GM06990 (cell line): Measurements from ENCODE around the gene PTPRH.

Source experiments
- DNase-seq: peaks from one replicate; pipeline ENCODE4 v3.0.0-alpha.2; 2011; ENCODE audit not compliant: insufficient read length; ENCODE audit errors: extremely low read depth
- H3K27me3 ChIP-seq: replicated peaks from 2 replicates; pipeline ENCODE4 v1.6.0; 2011; ENCODE audit warnings: low read length; ENCODE audit not compliant: control insufficient read depth, insufficient read depth
- H3K36me3 ChIP-seq: 2 replicates; pipeline ENCODE4 v1.5.1; 2011; ENCODE audit warnings: low read length; ENCODE audit not compliant: control insufficient read depth, insufficient read depth
- H3K4me3 ChIP-seq: replicated peaks from 2 replicates; pipeline ENCODE4 v1.5.1; 2011; ENCODE audit warnings: low read depth, mild to moderate bottlenecking, control low read depth, low read length
- CTCF ChIP-seq: IDR thresholded peaks from 2 replicates; pipeline ENCODE4 v1.5.1; 2011; ENCODE audit warnings: low read length, control low read depth, mild to moderate bottlenecking, inconsistent platforms; ENCODE audit not compliant: insufficient read depth, poor library complexity, severe bottlenecking

Gene PTPRH, protein sequence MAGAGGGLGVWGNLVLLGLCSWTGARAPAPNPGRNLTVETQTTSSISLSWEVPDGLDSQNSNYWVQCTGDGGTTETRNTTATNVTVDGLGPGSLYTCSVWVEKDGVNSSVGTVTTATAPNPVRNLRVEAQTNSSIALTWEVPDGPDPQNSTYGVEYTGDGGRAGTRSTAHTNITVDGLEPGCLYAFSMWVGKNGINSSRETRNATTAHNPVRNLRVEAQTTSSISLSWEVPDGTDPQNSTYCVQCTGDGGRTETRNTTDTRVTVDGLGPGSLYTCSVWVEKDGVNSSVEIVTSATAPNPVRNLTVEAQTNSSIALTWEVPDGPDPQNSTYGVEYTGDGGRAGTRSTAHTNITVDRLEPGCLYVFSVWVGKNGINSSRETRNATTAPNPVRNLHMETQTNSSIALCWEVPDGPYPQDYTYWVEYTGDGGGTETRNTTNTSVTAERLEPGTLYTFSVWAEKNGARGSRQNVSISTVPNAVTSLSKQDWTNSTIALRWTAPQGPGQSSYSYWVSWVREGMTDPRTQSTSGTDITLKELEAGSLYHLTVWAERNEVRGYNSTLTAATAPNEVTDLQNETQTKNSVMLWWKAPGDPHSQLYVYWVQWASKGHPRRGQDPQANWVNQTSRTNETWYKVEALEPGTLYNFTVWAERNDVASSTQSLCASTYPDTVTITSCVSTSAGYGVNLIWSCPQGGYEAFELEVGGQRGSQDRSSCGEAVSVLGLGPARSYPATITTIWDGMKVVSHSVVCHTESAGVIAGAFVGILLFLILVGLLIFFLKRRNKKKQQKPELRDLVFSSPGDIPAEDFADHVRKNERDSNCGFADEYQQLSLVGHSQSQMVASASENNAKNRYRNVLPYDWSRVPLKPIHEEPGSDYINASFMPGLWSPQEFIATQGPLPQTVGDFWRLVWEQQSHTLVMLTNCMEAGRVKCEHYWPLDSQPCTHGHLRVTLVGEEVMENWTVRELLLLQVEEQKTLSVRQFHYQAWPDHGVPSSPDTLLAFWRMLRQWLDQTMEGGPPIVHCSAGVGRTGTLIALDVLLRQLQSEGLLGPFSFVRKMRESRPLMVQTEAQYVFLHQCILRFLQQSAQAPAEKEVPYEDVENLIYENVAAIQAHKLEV

GRCh38 chr19:55208880-55209692 is at the start of gene PTPRH:
TSS of gene PTPRH (minus strand) at chr19:55209501. CDS start at chr19:55209433, 68 bp downstream.
- TF ChIP-seq CTCF, result no peak
- H3K4me3 ChIP-seq, result no peak within 1 kb of the TSS
- no peak for DNase-seq
- no peaks in the 10 kb centered on the region; the same call in 1 of the 2 replicates for H3K27me3 ChIP-seq
- H3K36me3 ChIP-seq, result no peaks in the 10 kb centered on the region

DNA sequence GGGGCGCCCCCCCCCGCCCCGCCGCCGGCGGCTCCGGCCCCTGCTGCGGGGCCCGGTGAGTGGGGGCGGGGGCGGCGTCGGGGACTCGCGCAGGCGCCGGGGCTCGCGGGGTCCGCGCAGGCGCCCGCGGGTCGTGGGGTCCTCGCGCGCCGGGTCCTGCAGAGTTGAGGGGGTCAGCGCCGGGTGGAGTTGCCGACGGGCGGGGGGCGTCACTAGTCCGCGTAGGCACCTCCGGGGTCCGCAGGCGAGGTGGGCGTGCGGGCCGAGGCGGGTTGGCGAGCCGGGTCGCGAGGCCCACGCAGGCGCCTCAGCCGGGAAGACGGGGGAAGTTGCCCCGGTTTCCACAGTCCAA is 49.2 kb upstream of the PTPRH start:
- TF ChIP-seq CTCF, result no peak
- Histone ChIP-seq H3K36me3 (no peaks in the 10 kb centered on the region), H3K27me3 (no peaks in the 10 kb centered on the region), H3K4me3 (peak overlapping the region; percentile 86)
- no peak for DNase-seq

DNA sequence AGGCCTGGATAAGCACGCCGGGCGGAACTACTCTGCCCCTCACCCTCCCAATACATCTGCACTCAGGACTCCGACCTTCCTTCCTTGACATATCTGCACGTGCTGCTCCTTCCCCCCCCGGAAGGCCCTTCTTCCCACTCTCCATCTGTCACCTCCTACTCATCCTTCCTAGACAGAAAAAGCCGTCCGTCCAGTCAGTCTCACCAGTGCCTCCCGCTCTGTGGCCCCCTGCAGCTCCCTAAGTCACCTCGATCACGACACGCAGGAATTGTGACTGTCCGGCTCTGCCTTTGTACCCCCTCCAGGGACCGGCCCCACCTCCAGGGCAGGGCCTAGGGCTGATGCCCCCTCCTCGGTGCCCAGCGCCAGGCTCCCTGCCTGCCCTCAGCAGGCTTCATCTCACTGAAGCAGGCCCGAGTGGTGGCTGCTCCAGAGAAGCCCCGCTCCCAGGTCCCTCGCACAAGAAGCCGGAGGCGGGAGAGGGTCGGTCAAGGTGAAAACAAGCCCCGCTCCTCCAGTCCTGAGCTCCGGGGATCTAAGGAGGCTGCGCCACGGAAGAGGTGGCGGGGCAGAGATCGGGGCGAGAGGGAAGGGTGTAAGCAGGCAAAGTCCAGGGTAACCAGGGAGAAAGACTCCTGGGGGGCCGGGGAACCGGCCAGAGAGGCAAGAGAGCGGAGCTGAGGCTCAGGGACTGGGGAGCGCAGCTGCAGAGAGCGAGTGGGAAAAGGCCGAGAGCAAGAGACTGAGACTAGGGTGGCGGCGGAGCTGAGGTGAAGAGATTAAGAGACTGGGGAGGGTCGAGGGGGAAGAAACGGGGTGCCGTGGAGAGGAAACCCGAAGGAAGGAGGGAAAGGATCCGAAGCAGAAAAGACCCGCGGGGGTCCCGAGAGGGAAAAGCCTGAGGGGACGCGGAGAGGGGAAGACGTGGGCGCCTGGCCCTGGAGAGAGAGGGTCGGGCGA is 48.4 kb upstream of the PTPRH start:
- no peak for DNase-seq

GRCh38 chr19:55256562-55257460 is 47.5 kb upstream of the PTPRH start:
- TF ChIP-seq CTCF, result no peak
- Histone ChIP-seq H3K4me3 (peak overlapping the region; percentile 86), H3K27me3 (no peaks in the 10 kb centered on the region), H3K36me3 (no peaks in the 10 kb centered on the region)
- no peak for DNase-seq

More for the DNA sequence above, 48.4 kb upstream of the PTPRH start:
- no peak for TF ChIP-seq CTCF
- Histone ChIP-seq H3K36me3 (no peaks in the 10 kb centered on the region), H3K27me3 (no peaks in the 10 kb centered on the region), H3K4me3 (peak overlapping the region; percentile 86)
